ENCODE data around the gene SLC7A6OS.

The SLC7A6OS gene

DNA sequence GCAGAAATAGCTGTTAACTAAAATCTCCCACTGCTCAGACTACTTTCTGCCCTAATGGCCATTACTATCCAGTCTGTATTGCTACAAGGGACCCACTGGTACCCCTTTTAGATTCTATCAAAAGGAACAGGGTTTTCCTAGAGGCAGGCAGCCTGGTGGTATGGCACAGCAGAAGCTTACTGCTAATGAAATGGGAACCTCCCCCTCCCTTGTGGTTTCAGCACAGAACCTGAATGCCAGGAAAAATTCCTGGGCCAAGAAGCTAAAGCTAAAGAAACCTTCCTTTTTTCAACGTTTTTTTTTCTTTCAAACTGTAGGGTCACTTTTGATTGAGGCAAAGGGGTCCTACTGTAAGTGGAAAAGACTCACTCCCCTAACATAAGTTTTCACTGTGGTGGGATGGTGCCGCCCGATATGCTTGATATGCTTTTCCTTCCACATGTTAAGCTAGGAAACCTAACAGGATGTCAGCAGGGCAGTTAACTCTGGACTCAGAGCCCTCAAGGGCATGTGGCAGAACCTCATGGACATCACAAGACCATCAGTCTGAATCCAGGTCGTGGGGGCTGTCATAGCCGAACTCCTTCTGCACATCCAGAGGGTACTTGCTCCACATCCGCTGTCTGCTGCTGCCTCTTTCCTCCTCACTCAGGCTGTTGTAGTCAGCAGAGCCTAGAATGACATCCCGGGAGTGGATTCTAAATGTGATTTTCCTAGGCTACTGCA, 9.8 kb downstream of the SLC7A6OS start:
- H3K4me3 ChIP-seq (ENCODE audit: control insufficient read depth, low read depth, low read length), result no peak overlapping the region
- TF ChIP-seq, protein P1, sequence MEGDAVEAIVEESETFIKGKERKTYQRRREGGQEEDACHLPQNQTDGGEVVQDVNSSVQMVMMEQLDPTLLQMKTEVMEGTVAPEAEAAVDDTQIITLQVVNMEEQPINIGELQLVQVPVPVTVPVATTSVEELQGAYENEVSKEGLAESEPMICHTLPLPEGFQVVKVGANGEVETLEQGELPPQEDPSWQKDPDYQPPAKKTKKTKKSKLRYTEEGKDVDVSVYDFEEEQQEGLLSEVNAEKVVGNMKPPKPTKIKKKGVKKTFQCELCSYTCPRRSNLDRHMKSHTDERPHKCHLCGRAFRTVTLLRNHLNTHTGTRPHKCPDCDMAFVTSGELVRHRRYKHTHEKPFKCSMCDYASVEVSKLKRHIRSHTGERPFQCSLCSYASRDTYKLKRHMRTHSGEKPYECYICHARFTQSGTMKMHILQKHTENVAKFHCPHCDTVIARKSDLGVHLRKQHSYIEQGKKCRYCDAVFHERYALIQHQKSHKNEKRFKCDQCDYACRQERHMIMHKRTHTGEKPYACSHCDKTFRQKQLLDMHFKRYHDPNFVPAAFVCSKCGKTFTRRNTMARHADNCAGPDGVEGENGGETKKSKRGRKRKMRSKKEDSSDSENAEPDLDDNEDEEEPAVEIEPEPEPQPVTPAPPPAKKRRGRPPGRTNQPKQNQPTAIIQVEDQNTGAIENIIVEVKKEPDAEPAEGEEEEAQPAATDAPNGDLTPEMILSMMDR (IDR thresholded peaks at IDR 0.05; ENCODE audit: control insufficient read depth, insufficient read depth, low read depth, low read length, missing control alignments), result no peak
- DNase-seq (ENCODE audit: low read depth), result no peak

DNA sequence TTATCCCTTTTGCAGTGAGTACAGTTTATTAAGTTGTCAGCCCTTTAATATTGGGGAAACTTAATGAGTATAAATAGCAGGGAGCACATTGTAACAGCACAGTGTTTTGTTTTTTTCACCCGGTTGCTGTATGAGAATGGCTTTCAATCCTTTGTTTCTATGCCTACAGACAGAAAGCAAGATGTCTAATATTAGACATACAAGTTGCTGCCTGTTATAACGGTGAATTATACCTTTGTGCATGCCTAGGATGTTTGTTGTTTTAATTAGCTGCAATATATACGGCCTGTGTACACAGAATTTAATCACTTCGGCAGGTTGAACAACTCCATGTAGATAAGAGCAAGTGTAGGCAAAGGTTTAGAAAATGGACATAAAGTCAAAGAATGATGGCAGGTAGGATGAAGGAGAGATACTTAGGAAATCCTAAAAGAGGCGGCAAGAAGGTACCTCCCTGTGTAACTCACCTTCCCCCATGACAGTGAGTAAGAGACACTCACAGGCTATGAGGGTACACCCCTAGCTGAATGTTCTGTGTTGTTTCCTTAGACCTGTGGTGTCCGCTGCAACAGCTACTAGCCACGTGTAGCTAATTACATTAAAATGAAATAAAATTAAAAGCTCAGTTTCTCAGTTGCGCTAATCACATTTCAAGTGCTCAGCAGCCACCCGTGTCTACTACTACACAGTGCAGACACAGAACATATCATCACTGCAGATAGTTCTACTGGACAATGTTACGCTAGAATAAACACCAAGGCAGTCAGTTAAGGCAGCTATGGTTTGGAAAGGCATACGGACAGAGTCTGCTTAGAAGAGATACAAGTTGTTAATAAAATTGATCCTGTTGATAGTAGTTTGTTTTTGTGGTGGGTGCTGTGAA, 10.9 kb downstream of the SLC7A6OS start:
- no peak overlapping the region for H3K4me3 ChIP-seq (ENCODE audit: control insufficient read depth, low read depth, low read length)

DNA sequence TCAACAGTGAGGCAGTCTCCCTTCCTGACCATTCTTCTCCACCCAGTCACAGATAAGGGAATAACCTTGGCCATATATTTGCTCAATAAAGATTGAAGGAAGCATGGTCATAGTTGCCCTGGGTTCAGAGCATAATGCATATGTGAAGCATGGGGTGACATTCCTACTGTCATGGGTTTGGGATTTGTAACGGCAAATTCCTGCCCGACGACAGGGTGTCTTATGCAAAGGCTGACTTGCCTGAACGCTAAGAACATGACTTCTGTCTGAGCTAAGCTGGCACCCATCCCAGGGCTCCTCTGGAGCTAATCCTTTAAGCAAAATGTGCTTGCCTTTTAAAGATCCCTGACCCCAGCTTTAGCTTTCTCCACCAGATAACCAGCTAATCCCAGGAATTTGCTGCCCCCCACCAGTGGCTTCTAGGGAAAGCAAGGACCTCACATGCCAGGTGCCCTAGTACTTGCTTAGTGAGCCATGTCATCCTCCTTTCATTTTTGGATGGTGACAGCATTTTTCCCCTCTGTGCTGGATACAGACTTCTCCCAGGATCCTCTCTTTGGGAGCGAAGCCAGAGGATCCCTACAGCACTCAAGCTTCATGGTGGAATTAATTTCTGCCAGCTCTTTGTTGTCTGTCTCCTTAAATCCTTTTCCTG, 11.7 kb downstream of the SLC7A6OS start:
- H3K4me3 ChIP-seq (ENCODE audit: control insufficient read depth, low read depth, low read length), result no peak overlapping the region
- TF ChIP-seq, protein P1 (IDR thresholded peaks at IDR 0.05; ENCODE audit: control insufficient read depth, insufficient read depth, low read depth, low read length, missing control alignments), result no peak
- no peak for DNase-seq (ENCODE audit: low read depth)

More for the DNA sequence above, 10.9 kb downstream of the SLC7A6OS start:
- no peak for DNase-seq (ENCODE audit: low read depth)
- TF ChIP-seq, protein P1 (IDR thresholded peaks at IDR 0.05; ENCODE audit: control insufficient read depth, insufficient read depth, low read depth, low read length, missing control alignments), result no peak

DNA sequence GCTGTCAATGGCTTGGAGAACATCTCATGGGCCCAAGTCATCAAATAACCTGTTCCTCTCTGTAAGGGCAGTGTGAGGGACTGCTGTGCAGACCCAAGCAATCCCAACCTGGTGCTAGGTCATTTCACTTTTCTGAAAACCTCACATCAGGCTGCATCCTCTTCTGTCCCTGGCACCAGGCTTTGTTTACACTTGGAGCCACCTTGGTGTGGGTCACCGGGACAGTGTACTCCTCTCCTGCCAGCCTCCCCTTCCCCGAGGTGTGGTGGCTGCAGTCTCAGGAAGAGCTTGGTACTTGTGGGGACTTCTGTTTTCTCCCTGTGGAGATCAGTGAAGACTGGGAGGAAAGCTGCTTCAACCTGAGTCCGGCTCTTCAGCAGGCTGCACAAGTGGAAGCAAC, 12.4 kb downstream of the SLC7A6OS start:
- DNase-seq (ENCODE audit: low read depth), result no peak
- no peak overlapping the region for H3K4me3 ChIP-seq (ENCODE audit: control insufficient read depth, low read depth, low read length)
- TF ChIP-seq, protein P1 (IDR thresholded peaks at IDR 0.05; ENCODE audit: control insufficient read depth, insufficient read depth, low read depth, low read length, missing control alignments), result no peak

- TF ChIP-seq, protein P1 (IDR thresholded peaks at IDR 0.05; ENCODE audit: control insufficient read depth, insufficient read depth, low read depth, low read length, missing control alignments), result no peak
- no peak overlapping the region for H3K4me3 ChIP-seq (ENCODE audit: control insufficient read depth, low read depth, low read length)
- no peak for DNase-seq (ENCODE audit: low read depth)
Measured at GRCh38 chr16:68297908-68298307, 12.8 kb downstream of the SLC7A6OS start.

DNA sequence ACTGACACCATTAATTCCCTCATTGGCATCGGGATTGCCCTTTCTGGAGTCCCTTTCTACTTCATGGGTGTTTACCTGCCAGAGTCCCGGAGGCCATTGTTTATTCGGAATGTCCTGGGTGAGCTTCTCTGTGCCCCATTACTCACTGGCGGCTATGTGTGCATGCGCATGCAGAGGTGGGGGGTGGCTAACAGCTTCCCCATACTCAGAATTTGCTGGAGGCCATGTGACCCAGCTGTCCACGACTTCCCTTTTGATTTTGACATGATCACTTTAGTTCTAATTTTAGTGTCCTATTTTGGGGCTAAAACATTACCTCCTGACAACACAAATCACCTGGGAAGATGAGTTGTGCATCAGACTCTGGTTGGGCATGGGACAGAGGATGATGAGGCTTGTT, 14.1 kb downstream of the SLC7A6OS start:
- no peak for DNase-seq (ENCODE audit: low read depth)
- TF ChIP-seq, protein P1 (IDR thresholded peaks at IDR 0.05; ENCODE audit: control insufficient read depth, insufficient read depth, low read depth, low read length, missing control alignments), result no peak
- H3K4me3 ChIP-seq (ENCODE audit: control insufficient read depth, low read depth, low read length), result no peak overlapping the region
